HCT116 (cell line): ENCODE data around the gene FHOD3.

Experiments
- ATF3 ChIP-seq: IDR thresholded peaks from 2 replicates; pipeline ENCODE4 v1.6.1; 2012
- CTCF ChIP-seq, 3 experiments: fragments of 200-600 bp in 1 of 3; sonication (generic) in 1 of 3; IDR thresholded peaks in 2 of 3; conservative IDR thresholded peaks in 1 of 3; 2 replicates each; pipeline ENCODE4 v1.5.1; 2012 to 2017; ENCODE audit warnings: low read depth in 2 of 3, low read length in 2 of 3, antibody characterized with exemption in 1 of 3, borderline replicate concordance in 1 of 3, control low read depth in 1 of 3, mild to moderate bottlenecking in 1 of 3, mixed read lengths in 1 of 3, mixed run types in 1 of 3, moderate library complexity in 1 of 3; ENCODE audit not compliant: insufficient read depth in 1 of 3
- EZH2 ChIP-seq: fragments of 200-600 bp; sonication (generic); IDR thresholded peaks from 2 replicates; pipeline ENCODE4 v1.6.1; 2017; ENCODE audit warnings: antibody characterized with exemption, mixed run types
- EZH2phosphoT487 ChIP-seq: fragments of 200-600 bp; IDR thresholded peaks from 2 replicates; pipeline ENCODE4 v1.6.1; 2018; ENCODE audit warnings: antibody characterized with exemption, borderline replicate concordance
- JUND ChIP-seq: IDR thresholded peaks from 2 replicates; pipeline ENCODE4 v1.6.1; 2012
- MAX ChIP-seq: IDR thresholded peaks from 2 replicates; pipeline ENCODE4 v1.6.1; 2012
- POLR2A ChIP-seq: IDR thresholded peaks from 2 replicates; pipeline ENCODE4 v1.7.0; 2011; ENCODE audit warnings: borderline replicate concordance; ENCODE audit not compliant: insufficient read depth, insufficient read length; ENCODE audit errors: extremely low read depth
- POLR2AphosphoS5 ChIP-seq: IDR thresholded peaks from 2 replicates; pipeline ENCODE4 v1.6.1; 2011; ENCODE audit warnings: mild to moderate bottlenecking, low read depth, low read length, moderate library complexity
- SIN3A ChIP-seq: IDR thresholded peaks from 2 replicates; pipeline ENCODE4 v1.6.1; 2012; ENCODE audit warnings: low read depth
- SP1 ChIP-seq: IDR thresholded peaks from 2 replicates; pipeline ENCODE4 v1.6.1; 2012; ENCODE audit warnings: low read depth
- SRF ChIP-seq: IDR thresholded peaks from 2 replicates; pipeline ENCODE4 v1.6.1; 2012; ENCODE audit warnings: low read depth

- TF ChIP-seq MAX (no peak), CTCF (IDR thresholded peaks at IDR 0.05 in 2 of 3, conservative IDR thresholded peaks at IDR 0.05 in 1 of 3; ENCODE audit: borderline replicate concordance in 1 of 3, insufficient read depth in 1 of 3, low read depth in 2 of 3, low read length in 2 of 3) (no peak), SIN3A (no peak), EZH2 (no peak), ATF3 (no peak), POLR2A (no peak), SRF (no peak), JUND (no peak), EZH2phosphoT487 (no peak), SP1 (no peak), POLR2AphosphoS5 (no peak)
Measured at GRCh38 chr18:36333414-36333813, 35.9 kb downstream of the FHOD3 start.
